ENCODE results near the gene NHS.
"Not testable (repeated sequence)": the region's sequence is repeated elsewhere in the genome, so short reads cannot be mapped to it uniquely, and the experiment has no call there.

Gene NHS

GRCh38 chrX:17409566-17410290 is 34.7 kb downstream of the NHS start:
- DNase-seq: no peak

GRCh38 chrX:17410651-17411050 is 35.7 kb downstream of the NHS start:
- DNase-seq: no peak

GRCh38 chrX:17411205-17411604 is 36.2 kb downstream of the NHS start:
- no peak for DNase-seq

DNA sequence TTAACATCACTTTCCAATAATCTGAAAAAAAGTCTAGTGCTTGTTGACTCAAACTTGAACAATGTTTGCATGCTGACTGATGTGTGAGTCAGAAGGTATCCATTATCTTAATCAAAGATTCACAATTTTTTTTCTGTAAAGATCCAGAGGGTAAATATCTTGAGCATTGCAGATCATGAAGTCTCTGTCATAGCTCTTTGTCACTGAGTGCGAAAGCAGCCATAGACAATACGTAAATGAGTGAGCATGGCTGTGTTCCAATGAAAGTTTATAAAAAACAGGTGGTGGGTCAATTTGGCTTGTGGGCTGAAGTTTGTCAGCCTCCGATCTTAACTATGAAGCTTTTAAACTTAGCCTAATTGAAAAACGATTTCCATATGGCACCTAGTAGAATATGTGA is 37.7 kb downstream of the NHS start:
- no peak for DNase-seq

- no peak for DNase-seq
These were observed 38.2 kb downstream of the NHS start for GRCh38 chrX:17413228-17413627.

- no peak for DNase-seq
These were observed 39.1 kb downstream of the NHS start for GRCh38 chrX:17414027-17414658.

DNA sequence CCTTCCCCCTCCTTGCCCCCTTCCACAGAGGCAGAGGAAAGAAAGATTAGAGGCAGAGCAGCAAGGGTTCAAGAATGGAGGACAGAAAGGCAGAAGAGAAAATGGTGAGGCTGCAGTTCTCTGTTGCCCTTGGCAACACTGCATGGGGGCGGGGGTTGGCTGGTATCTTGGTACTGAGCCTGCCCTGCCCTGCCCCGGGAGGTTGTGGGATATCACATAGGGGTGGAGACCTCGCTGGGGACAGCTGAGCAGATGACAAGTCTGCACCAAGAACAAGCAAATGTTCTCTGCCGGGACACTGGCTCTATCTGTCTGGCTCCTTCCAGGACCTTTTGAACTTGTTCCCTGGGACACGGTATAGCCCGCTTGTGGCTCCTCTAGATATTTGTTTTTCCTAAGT is 39.8 kb downstream of the NHS start:
- no peak for DNase-seq

- no peak for DNase-seq
These were observed 40.3 kb downstream of the NHS start for GRCh38 chrX:17415242-17415810.

DNA sequence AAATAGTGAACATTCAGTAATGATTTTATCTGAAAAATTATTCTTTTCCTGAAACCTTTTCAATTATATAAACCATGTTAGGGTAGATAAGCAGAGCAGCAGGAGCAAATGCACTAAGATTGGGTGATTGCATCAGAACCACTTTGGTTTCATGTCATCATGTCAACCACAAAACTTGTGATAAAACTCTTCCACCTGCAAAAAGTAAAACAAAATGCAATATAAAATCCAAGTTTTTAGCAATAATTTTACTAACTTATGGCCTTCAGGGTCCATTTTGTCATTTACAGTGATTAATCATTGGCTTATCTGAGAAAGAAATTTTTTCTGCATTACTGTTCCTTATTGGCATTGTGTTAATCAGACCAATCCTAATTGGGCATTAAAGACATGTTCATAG is 42.4 kb downstream of the NHS start:
- no peak for DNase-seq

DNA sequence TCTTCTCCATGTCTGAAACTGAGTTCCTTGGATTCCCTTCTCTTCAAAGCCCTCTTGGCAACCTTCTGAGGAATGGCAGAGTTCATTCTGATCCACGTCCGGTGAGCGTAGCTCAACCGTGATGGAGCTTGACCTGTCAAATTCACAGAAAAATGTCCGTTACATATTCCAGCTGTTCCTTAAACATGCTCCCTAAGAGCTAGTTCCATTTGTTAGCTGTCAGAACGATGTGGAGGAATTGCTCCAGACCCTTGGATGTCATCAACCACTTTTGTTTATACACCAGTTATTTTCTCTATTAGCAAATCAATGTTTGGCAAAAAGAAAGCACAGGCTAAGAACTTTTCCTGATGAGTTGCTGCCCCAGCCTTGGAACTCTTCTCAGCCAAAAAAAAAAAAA is 50.1 kb downstream of the NHS start:
- DNase-seq: no peak

DNA sequence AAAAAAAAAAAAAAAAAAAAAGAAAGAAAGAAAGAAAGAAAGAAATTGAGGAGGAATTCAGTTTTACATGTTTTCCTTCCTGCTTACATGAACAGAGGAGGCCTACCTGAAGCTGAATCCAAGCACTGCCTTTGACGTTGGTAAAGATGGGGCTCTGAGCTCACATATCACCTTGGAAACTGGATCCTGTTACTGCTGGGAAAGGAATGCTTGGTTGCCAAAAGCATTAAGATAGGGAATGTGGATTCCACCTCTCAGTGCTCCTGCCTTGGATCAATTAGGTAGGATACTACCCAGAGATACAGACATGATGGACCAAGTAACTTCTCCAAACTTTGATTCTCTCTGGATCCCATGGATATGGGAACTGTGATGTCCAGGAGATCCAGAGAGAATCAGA is 50.6 kb downstream of the NHS start:
- DNase-seq: no peak

- no peak for DNase-seq
These were observed 56.2 kb downstream of the NHS start for GRCh38 chrX:17431171-17431570.

DNA sequence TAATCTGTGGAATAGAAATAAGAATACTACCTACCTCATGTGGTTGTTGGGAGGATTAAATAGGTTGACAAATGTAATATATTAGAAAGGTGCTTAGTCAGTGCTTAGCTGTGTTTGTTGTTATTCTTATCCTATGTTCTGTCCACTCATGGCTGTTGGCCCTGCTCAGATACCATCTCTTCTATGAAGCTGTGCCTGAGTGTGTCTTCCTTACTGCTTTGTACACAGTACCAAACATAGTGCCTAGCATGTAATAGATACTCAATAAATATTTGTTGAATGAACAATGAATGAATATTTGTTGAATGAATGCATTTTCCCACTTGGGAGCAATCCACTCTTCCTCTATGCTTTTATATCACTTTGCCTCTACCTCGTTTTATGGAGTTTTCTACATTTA is 57.2 kb downstream of the NHS start:
- DNase-seq: no peak

- DNase-seq: no peak
These were observed 59.0 kb downstream of the NHS start for GRCh38 chrX:17433965-17434364.

DNA sequence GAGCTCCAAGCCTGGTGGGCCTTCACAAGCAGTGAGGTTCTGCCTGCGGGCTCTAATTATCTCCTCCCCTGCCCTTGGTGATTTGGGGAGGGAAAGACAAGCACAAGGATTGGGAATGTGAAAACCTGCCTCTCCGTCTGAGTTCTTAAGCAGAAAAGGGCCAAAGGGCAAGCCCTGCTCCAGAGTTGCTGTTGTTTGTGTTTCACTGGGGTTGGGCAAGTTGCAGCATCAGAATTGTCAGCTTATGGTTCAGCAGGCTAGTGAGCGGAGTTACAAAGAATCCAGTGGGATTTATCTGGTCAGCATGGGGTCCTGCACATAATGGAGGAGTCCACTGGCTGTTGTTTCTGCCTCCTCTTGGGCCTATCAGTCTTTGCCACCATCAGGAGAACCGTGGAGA is 60.5 kb downstream of the NHS start:
- no peak for DNase-seq

- no peak for DNase-seq
These were observed 63.2 kb downstream of the NHS start for GRCh38 chrX:17438221-17438620.

GRCh38 chrX:17440258-17440657 is 65.3 kb downstream of the NHS start:
- no peak for DNase-seq

GRCh38 chrX:17440836-17441235 is 65.8 kb downstream of the NHS start:
- DNase-seq: no peak

- no peak for DNase-seq
These were observed 67.0 kb downstream of the NHS start for GRCh38 chrX:17441965-17442364.

GRCh38 chrX:17442898-17443297 is 67.9 kb downstream of the NHS start:
- no peak for DNase-seq

GRCh38 chrX:17443556-17443955 is 68.6 kb downstream of the NHS start:
- no peak for DNase-seq

GRCh38 chrX:17446269-17446668 is 71.3 kb downstream of the NHS start:
- DNase-seq: not testable (repeated sequence)

GRCh38 chrX:17448188-17448587 is 73.2 kb downstream of the NHS start:
- no peak for DNase-seq

- DNase-seq: no peak
These were observed 74.9 kb downstream of the NHS start for GRCh38 chrX:17449866-17450265.

DNA sequence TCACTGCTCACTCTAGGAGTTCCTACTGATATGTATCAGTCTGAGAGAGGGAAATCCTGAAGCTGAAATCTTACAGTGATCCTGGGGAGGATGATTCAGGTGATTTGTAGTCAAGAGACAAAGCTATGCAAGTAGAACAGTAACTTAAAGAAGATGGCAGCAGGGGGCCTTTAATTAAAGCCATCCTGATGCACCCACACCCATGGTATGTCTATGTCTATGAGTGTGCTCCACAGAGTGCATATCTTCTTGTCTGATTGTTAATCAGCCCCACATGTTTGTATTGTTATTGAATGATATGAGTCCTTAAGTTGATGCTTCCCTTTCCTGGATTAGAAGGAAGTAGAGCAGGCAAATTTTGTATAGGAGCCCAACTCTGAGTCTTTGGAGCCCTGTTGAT is 78.8 kb downstream of the NHS start:
- no peak for DNase-seq

All from NCI-H774 (cell line).